ENCODE data around the gene LCAT.

DNA sequence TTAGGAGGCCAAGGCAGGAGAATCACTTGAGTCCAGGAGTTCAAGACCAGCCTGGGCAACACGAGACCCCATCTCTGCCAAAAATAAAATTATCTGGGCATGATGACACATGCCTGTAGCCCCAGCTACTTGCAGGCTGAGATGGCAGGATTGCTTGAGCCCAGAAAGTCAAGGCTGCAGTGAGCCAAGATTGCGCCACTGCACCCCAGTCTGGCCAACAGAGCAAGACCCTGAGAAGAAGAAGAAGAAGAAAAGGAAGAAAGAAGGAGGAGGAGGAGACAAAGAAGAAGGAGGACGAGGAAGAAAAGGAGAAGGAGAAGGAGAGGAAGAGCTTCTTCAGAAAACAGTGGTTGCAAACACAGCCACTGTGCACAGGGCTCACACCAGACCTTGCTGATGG is 44.8 kb upstream of the LCAT start:
- TF ChIP-seq, protein P1, sequence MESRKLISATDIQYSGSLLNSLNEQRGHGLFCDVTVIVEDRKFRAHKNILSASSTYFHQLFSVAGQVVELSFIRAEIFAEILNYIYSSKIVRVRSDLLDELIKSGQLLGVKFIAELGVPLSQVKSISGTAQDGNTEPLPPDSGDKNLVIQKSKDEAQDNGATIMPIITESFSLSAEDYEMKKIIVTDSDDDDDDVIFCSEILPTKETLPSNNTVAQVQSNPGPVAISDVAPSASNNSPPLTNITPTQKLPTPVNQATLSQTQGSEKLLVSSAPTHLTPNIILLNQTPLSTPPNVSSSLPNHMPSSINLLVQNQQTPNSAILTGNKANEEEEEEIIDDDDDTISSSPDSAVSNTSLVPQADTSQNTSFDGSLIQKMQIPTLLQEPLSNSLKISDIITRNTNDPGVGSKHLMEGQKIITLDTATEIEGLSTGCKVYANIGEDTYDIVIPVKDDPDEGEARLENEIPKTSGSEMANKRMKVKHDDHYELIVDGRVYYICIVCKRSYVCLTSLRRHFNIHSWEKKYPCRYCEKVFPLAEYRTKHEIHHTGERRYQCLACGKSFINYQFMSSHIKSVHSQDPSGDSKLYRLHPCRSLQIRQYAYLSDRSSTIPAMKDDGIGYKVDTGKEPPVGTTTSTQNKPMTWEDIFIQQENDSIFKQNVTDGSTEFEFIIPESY (IDR thresholded peaks at IDR 0.05): no peak
- TF ChIP-seq, protein P2, sequence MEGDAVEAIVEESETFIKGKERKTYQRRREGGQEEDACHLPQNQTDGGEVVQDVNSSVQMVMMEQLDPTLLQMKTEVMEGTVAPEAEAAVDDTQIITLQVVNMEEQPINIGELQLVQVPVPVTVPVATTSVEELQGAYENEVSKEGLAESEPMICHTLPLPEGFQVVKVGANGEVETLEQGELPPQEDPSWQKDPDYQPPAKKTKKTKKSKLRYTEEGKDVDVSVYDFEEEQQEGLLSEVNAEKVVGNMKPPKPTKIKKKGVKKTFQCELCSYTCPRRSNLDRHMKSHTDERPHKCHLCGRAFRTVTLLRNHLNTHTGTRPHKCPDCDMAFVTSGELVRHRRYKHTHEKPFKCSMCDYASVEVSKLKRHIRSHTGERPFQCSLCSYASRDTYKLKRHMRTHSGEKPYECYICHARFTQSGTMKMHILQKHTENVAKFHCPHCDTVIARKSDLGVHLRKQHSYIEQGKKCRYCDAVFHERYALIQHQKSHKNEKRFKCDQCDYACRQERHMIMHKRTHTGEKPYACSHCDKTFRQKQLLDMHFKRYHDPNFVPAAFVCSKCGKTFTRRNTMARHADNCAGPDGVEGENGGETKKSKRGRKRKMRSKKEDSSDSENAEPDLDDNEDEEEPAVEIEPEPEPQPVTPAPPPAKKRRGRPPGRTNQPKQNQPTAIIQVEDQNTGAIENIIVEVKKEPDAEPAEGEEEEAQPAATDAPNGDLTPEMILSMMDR (IDR thresholded peaks at IDR 0.05; ENCODE audit: low read depth, low read length, missing input control): no peak
- TF ChIP-seq ATF3 (IDR thresholded peaks at IDR 0.05) (no peak), RXRA (IDR thresholded peaks at IDR 0.05) (no peak), EGR1 (IDR thresholded peaks at IDR 0.05; ENCODE audit: low read depth in 2 of 2) (no peak), YY1 (IDR thresholded peaks at IDR 0.05) (no peak), TAF1 (conservative IDR thresholded peaks at IDR 0.05) (no peak), SP1 (IDR thresholded peaks at IDR 0.05) (no peak), GABPA (IDR thresholded peaks at IDR 0.05 in 1 of 2, conservative IDR thresholded peaks at IDR 0.05 in 1 of 2) (no peak), JUND (IDR thresholded peaks at IDR 0.05) (no peak)
- TF ChIP-seq, protein P3, sequence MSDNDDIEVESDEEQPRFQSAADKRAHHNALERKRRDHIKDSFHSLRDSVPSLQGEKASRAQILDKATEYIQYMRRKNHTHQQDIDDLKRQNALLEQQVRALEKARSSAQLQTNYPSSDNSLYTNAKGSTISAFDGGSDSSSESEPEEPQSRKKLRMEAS (IDR thresholded peaks at IDR 0.05): no peak

Data from liver (tissue), 3 donors.